VCaP (cell line): ENCODE measurements around the gene GDA.

ENCODE experiments used
- H3K27ac ChIP-seq: fragments of 450-650 bp; 2 replicates; pipeline ENCODE4 v1.5.1; 2017
- CTCF ChIP-seq: fragments of 450-650 bp; conservative IDR thresholded peaks from 2 replicates; pipeline ENCODE4 v1.5.1; 2017; ENCODE audit warnings: mild to moderate bottlenecking, moderate library complexity

Gene GDA

GRCh38 chr9:72226146-72226812 lies 77.0 kb downstream of the GDA start:
- no peak for TF ChIP-seq CTCF
- H3K27ac ChIP-seq, result no peak overlapping the region

- no peak for TF ChIP-seq CTCF
- H3K27ac ChIP-seq, result no peak overlapping the region
These were observed 79.0 kb downstream of the GDA start for GRCh38 chr9:72228282-72228681.

- TF ChIP-seq CTCF, result no peak
- no peak overlapping the region for H3K27ac ChIP-seq
These were observed 83.5 kb downstream of the GDA start for GRCh38 chr9:72232778-72233177.

- H3K27ac ChIP-seq, result no peak overlapping the region
- no peak for TF ChIP-seq CTCF
These were observed 98.3 kb downstream of the GDA start for GRCh38 chr9:72247549-72247948.

GRCh38 chr9:72251589-72251988 lies 102.3 kb downstream of the GDA start:
- TF ChIP-seq CTCF, result no peak
- H3K27ac ChIP-seq, result no peak overlapping the region

DNA sequence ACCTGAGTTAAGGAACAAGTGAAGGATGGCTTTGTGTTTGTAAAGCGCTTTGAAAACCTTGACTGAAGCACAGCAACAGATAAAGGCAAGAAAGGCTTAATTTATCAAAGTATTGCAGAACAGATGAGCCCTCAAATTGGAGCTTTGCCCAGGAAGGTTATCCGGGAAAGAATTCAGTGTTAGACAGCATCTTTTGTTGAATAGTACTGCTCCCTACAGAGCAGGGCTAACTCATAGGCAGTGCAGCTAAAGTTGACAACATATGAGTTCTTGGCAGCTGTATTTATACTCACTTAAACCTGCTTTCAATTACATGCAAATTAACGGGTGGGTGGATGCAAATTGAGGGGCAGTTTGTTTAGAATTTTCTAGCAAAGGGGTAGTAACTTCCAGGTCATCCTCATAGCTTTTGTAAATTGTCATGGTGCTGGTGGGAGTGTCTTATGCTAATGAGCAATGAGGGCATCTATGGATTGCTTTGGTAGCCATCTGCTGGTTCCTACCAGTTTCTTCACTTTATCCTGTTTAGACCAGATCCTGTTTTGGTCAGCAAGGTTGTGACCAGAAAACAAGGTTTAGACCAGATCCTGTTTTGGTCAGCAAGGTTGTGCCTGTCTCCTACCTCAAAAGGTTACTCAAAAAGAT lies 105.8 kb downstream of the GDA start:
- no peak for TF ChIP-seq CTCF
- H3K27ac ChIP-seq, result no peak overlapping the region

DNA sequence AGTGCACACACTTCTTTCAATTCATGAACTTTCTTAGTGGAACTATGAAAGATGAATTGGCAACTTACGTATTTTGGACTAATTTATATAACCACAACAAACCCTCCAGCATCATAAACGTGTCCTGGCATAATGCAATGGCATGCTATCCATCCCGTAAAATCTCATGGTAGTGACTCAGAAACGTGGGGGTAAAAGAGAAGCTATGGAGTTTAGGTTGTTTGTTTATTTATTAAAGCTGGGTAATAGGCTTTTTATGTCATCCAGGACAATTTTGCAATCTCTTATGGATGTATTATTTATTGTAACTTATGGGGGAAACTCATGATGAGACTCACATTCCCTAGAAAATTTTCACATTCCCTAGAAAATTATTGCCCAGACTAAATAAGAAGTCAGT lies 106.3 kb downstream of the GDA start:
- TF ChIP-seq CTCF, result no peak

More for the DNA sequence above, 106.3 kb downstream of the GDA start:
- H3K27ac ChIP-seq, result no peak overlapping the region
